K562 (cell line): Measurements from ENCODE around the gene LAP3. TPM values are rescaled to one million over a fixed set of nuclear protein-coding genes. Genes with fewer than 3 reads are reported as not detected.
A peak's percentile ranks its signal among the peaks of the same experiment; 100 is the strongest.

Source experiments
- BRD9 ChIP-seq: fragments of 450-650 bp; IDR thresholded peaks from 2 replicates; pipeline ENCODE4 v1.6.1; 2018; ENCODE audit warnings: low read depth; ENCODE audit not compliant: partially characterized antibody
- CREB5 ChIP-seq: fragments of 250-450 bp; sonication (Bioruptor Pico); IDR thresholded peaks from 2 replicates; pipeline ENCODE4 v1.5.0; 2020; ENCODE audit warnings: mild to moderate bottlenecking
- ETV6 ChIP-seq, 3 experiments: fragments of 150-350 bp in 1 of 3; sonication (generic) in 1 of 3; formaldehyde crosslinking in 1 of 3; IDR thresholded peaks; 2 replicates each; pipeline versions ENCODE4 v1.6.1 to v1.8.0; 2014 to 2022; ENCODE audit warnings: borderline replicate concordance in 2 of 3, low read depth in 2 of 3, antibody characterized with exemption in 1 of 3, low read length in 1 of 3, mild to moderate bottlenecking in 1 of 3, missing genetic modification reagents in 1 of 3
- ILK ChIP-seq: fragments of 450-650 bp; IDR thresholded peaks from 2 replicates; pipeline ENCODE4 v1.6.1; 2016; ENCODE audit warnings: missing genetic modification characterization, low read depth, mild to moderate bottlenecking, missing compliant biosample characterization, moderate library complexity, borderline replicate concordance
- MCM7 ChIP-seq, 2 experiments: fragments of 450-650 bp; IDR thresholded peaks; 2 replicates each; pipeline ENCODE4 v1.6.1; 2016 to 2018
- MEF2A ChIP-seq: IDR thresholded peaks from 2 replicates; pipeline ENCODE4 v1.6.1; 2011; ENCODE audit warnings: low read depth, mild to moderate bottlenecking, low read length, moderate library complexity; ENCODE audit not compliant: control insufficient read depth
- NFATC3 ChIP-seq: fragments of 450-650 bp; IDR thresholded peaks from 2 replicates; pipeline ENCODE4 v1.6.1; 2017; ENCODE audit warnings: mild to moderate bottlenecking
- NR2C1 ChIP-seq, 2 experiments: fragments of 450-650 bp; IDR thresholded peaks; 2 replicates each; pipeline ENCODE4 v1.6.1; 2017; ENCODE audit warnings: mild to moderate bottlenecking in 2 of 2, antibody characterized with exemption in 1 of 2, inconsistent platforms in 1 of 2, missing compliant biosample characterization in 1 of 2, missing genetic modification characterization in 1 of 2
- NR2F6 ChIP-seq: fragments of 450-650 bp; formaldehyde crosslinking; IDR thresholded peaks from 2 replicates; pipeline ENCODE4 v1.4.0; 2020; ENCODE audit warnings: mild to moderate bottlenecking
- PHB2 ChIP-seq: fragments of 450-650 bp; IDR thresholded peaks from 2 replicates; pipeline ENCODE4 v1.6.1; 2017; ENCODE audit warnings: low read depth
- POU5F1 ChIP-seq: fragments of 150-350 bp; IDR thresholded peaks from 2 replicates; pipeline ENCODE4 v1.6.1; 2014; ENCODE audit warnings: borderline replicate concordance, low read length, low read depth, mild to moderate bottlenecking; ENCODE audit not compliant: partially characterized antibody
- PTBP1 ChIP-seq: fragments of 200-400 bp; formaldehyde crosslinking; IDR thresholded peaks from 2 replicates; pipeline ENCODE4 v1.6.1; 2017; ENCODE audit warnings: low read depth, low read length
- RAD51 ChIP-seq: fragments of 450-650 bp; IDR thresholded peaks from 2 replicates; pipeline ENCODE4 v1.7.1; 2016; ENCODE audit warnings: low read depth, mild to moderate bottlenecking, borderline replicate concordance
- RBBP5 ChIP-seq: fragments of 200-600 bp; sonication (generic); IDR thresholded peaks from 2 replicates; pipeline ENCODE4 v1.6.1; 2012; ENCODE audit warnings: borderline replicate concordance, mild to moderate bottlenecking, low read length, control low read depth, inconsistent platforms; ENCODE audit not compliant: insufficient read depth, poor library complexity, severe bottlenecking
- STAG1 ChIP-seq: sonication (generic); formaldehyde crosslinking; IDR thresholded peaks from 2 replicates; pipeline ENCODE4 v1.5.0; 2020; ENCODE audit warnings: missing genetic modification reagents, borderline replicate concordance
- TEAD4 ChIP-seq, 2 experiments: sonication (generic) in 1 of 2; formaldehyde crosslinking in 1 of 2; IDR thresholded peaks; 2 replicates each; pipeline versions ENCODE4 v1.6.1 to v1.8.0; 2012 to 2022; ENCODE audit warnings: borderline replicate concordance in 1 of 2, inconsistent platforms in 1 of 2, low read length in 1 of 2, mild to moderate bottlenecking in 1 of 2, missing genetic modification reagents in 1 of 2
- U2AF2 ChIP-seq: fragments of 200-400 bp; formaldehyde crosslinking; optimal IDR thresholded peaks from 2 replicates; pipeline ENCODE3; 2017; ENCODE audit warnings: low read depth, mild to moderate bottlenecking, low read length
- ZBTB26 ChIP-seq: fragments of 450-650 bp; formaldehyde crosslinking; IDR thresholded peaks from 2 replicates; pipeline ENCODE4 v1.4.0; 2022; ENCODE audit warnings: missing genetic modification characterization
- ZNF431 ChIP-seq: sonication (generic); formaldehyde crosslinking; IDR thresholded peaks from 2 replicates; pipeline ENCODE4 v1.8.0; 2022; ENCODE audit warnings: mild to moderate bottlenecking, missing genetic modification reagents
- ZNF507 ChIP-seq: conservative IDR thresholded peaks from 2 replicates; pipeline ENCODE4 v1.6.1; 2017; ENCODE audit warnings: missing genetic modification characterization, missing compliant biosample characterization
- ZNF695 ChIP-seq: fragments of 450-650 bp; formaldehyde crosslinking; IDR thresholded peaks from 2 replicates; pipeline ENCODE4 v1.4.0; 2020; ENCODE audit warnings: mild to moderate bottlenecking, moderate library complexity
- ZZZ3 ChIP-seq: fragments of 450-650 bp; IDR thresholded peaks from 2 replicates; pipeline ENCODE4 v1.6.1; 2016; ENCODE audit warnings: antibody characterized with exemption, mild to moderate bottlenecking, moderate library complexity
- polyA plus RNA-seq, 8 experiments: library from polyadenylated mRNA; depleted of rRNA in 4 of 8; stranded (reverse) in 5 of 8; unstranded in 3 of 8; fragments of >200 nt; fragmentation: Nextera tagmentation in 2 of 8; fragmentation: Illumina TruSeq in 1 of 8; extraction: Ambion mirVana in 2 of 8; extraction: Trizol in 1 of 8; gene quantifications; 2 replicates each; pipeline versions ENCODE4 v1.2.1 to v1.2.3, GENCODE V29; 2011 to 2014; ENCODE audit warnings: inconsistent platforms in 1 of 8, missing spikeins in 1 of 8
- total RNA-seq, 7 experiments: library from RNA; depleted of rRNA in 6 of 7; stranded (reverse); fragments of >200 nt in 6 of 7; fragmentation: Illumina TruSeq in 2 of 7; extraction: Trizol in 2 of 7; gene quantifications; 2 replicates each; pipeline versions ENCODE4 v1.2.1 to v1.2.3, GENCODE V29; 2011 to 2021; ENCODE audit warnings: low replicate concordance in 1 of 7
- TF ChIP-seq, protein P1 (sequence below): fragments of 450-650 bp; IDR thresholded peaks from 2 replicates; pipeline ENCODE4 v1.6.1; 2018; ENCODE audit warnings: mild to moderate bottlenecking, low read depth; ENCODE audit not compliant: partially characterized antibody

The LAP3 gene
- total and polyA plus RNA-seq, 9 of the 15 experiments (the other 6 are each of a cell fraction or from before 2014, with no cell fraction given), result 82.3 to 170 (median 107) TPM

DNA sequence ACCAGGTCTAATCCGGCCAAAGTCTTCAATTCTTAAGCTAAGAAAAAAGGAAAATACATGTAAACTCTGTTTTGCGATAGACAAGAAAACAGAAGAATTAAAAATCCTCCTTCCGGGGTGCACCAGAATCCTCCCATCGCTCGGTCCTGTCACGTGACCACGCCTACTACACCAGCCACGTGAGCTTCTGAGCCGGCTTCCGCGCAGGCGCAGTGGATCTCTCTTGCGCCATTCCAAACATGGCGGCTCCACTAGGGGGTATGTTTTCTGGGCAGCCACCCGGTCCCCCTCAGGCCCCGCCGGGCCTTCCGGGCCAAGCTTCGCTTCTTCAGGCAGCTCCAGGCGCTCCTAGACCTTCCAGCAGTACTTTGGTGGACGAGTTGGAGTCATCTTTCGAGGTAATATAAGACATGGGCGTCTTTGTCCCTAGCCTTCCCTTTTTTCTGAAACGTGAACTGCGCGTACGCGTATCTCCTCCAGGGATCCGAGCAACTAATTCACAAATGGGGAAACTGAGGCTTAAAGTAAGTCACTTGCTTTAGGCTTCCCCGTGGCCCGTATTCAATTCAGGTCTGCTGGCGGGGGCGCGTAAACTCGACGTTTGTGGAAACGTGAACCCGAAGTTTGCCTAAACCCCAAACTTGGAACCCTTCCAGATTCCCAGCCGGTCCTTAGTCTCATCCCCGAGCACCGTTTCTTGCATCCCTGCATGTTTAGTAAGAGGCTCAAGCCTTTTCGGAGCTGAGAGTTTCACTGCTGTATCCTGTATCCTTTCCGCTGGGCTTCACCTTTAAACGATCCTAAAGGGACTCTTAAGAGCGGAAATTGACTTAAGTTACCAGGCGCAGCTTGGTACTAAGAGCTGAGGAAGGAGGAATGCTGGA lies 37.7 kb downstream of the LAP3 start, which contains the start of gene MED28 (continued):
- TF ChIP-seq, protein P1, sequence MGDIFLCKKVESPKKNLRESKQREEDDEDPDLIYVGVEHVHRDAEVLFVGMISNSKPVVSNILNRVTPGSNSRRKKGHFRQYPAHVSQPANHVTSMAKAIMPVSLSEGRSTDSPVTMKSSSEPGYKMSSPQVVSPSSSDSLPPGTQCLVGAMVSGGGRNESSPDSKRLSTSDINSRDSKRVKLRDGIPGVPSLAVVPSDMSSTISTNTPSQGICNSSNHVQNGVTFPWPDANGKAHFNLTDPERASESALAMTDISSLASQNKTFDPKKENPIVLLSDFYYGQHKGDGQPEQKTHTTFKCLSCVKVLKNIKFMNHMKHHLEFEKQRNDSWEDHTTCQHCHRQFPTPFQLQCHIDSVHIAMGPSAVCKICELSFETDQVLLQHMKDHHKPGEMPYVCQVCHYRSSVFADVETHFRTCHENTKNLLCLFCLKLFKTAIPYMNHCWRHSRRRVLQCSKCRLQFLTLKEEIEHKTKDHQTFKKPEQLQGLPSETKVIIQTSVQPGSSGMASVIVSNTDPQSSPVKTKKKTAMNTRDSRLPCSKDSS, result no peak
- TF ChIP-seq BRD9 (no peak), U2AF2 (no peak), CREB5 (no peak), ILK (tag) (no peak), NFATC3 (no peak), POU5F1 (no peak), STAG1 (CRISPR knock-in tag) (no peak), RAD51 (peak; percentile 100), ZNF695 (CRISPR knock-in tag) (no peak), ZNF507 (tag) (no peak), NR2C1 (IDR thresholded peaks at IDR 0.05) (no peak; the same call in 1 of the 2 replicates), NR2C1 (tag; IDR thresholded peaks at IDR 0.05) (0 out of 2 replicates have a peak, but pooled peaks have one; percentile 16), PTBP1 (no peak), ZBTB26 (CRISPR knock-in tag) (no peak), ZNF431 (CRISPR knock-in tag) (no peak), ETV6 (IDR thresholded peaks at IDR 0.05; ENCODE audit: borderline replicate concordance in 1 of 2, low read depth in 2 of 2, low read length in 1 of 2) (no peak), ETV6 (CRISPR knock-in tag; IDR thresholded peaks at IDR 0.05; ENCODE audit: borderline replicate concordance) (no peak), ZZZ3 (no peak), PHB2 (no peak), NR2F6 (CRISPR knock-in tag) (no peak), MEF2A (no peak), RBBP5 (no peak), TEAD4 (IDR thresholded peaks at IDR 0.05; ENCODE audit: low read length) (no peak), TEAD4 (CRISPR knock-in tag; IDR thresholded peaks at IDR 0.05; ENCODE audit: borderline replicate concordance) (no peak), MCM7 (IDR thresholded peaks at IDR 0.05) (no peak)
